Middle frontal gyrus (tissue), 1 donor: ENCODE data around the gene SLC9A1.

ENCODE experiments used
- DNase-seq: peaks from one replicate; pipeline ENCODE4 v3.0.0-alpha.2; 2015; ENCODE audit warnings: low spot score; ENCODE audit errors: extremely low spot score

Gene SLC9A1

GRCh38 chr1:27076803-27077202 is 78.1 kb downstream of the SLC9A1 start:
- DNase-seq: no peak

GRCh38 chr1:27074175-27074780 is 80.6 kb downstream of the SLC9A1 start:
- DNase-seq: no peak

- DNase-seq: peak; percentile 38
Measured at GRCh38 chr1:27071049-27071416, 83.9 kb downstream of the SLC9A1 start.

- no peak for DNase-seq
Measured at GRCh38 chr1:27070390-27071048, 84.4 kb downstream of the SLC9A1 start.

GRCh38 chr1:27068922-27069321 is 86.0 kb downstream of the SLC9A1 start:
- DNase-seq: no peak

GRCh38 chr1:27065999-27066630 is 88.8 kb downstream of the SLC9A1 start:
- DNase-seq: no peak

- no peak for DNase-seq
Measured at GRCh38 chr1:27060891-27061290, 94.0 kb downstream of the SLC9A1 start.

GRCh38 chr1:27058966-27059669 is 95.8 kb downstream of the SLC9A1 start:
- DNase-seq: no peak

- DNase-seq: peak; percentile 29
Measured at GRCh38 chr1:27057801-27058625, 96.9 kb downstream of the SLC9A1 start.

GRCh38 chr1:27057389-27057788 is 97.5 kb downstream of the SLC9A1 start:
- DNase-seq: no peak

GRCh38 chr1:27053977-27054753 is 100.8 kb downstream of the SLC9A1 start:
- no peak for DNase-seq

- DNase-seq: no peak
Measured at GRCh38 chr1:27052527-27052926, 102.4 kb downstream of the SLC9A1 start.

- DNase-seq: no peak
Measured at GRCh38 chr1:27049607-27050006, 105.3 kb downstream of the SLC9A1 start.

- DNase-seq: no peak
Measured at GRCh38 chr1:27049100-27049499, 105.8 kb downstream of the SLC9A1 start.
